ENCODE measurements around the gene EZH1.

EZH1 gene

DNA sequence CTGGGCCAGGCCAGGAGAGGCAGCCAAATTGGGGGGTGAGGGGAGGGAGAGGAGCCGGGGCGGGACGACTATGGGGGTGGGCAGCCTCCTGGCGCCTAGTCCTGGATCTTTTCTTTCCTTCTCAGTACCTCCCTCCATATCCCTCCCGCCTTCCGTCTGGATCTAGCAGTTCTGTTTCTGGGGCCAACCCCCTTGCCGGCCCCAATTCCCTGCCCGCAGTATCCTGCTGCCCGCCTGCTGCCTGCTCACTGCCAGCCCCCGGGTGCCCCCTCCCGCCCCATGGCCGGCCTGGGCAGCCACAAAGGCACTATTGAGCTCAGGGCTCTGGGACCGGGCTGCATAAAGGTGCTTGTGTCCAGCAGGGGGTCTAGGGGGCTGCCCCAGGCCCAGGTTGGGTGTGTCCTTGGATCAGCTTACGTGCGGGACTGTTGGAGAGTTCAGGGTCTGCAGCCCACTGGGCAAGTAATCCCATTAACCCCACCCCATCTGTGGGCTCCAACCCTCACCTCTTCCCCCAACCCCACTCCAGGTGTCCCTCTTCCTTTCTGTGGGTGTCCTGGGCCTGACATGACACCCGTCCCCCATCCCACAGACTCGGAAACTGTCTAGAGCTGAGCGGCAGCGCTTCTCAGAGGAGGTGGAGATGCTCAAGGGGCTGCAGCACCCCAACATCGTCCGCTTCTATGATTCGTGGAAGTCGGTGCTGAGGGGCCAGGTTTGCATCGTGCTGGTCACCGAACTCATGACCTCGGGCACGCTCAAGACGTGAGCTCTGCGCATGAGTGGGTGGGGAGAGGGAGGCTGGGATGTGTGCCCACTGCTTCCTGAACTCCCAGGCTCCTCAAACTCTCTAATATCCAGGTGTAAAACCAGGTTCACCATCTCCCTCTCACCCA, 37.6 kb upstream of the EZH1 start:
- Histone ChIP-seq H2BK12ac (ENCODE audit: low read length in 2 of 2) (peak overlapping the region in 1 of 2 experiments; percentile 35), H4K91ac (ENCODE audit: low read length) (peak overlapping the region; percentile 7), H2AK5ac (ENCODE audit: low read length, severe bottlenecking) (peak overlapping the region; percentile 44), H3K9me3 (ENCODE audit: control insufficient read depth, low read length) (no peaks in the 10 kb centered on the region), H2BK15ac (ENCODE audit: low read depth, poor library complexity, severe bottlenecking) (no peak overlapping the region), H3K27ac (ENCODE audit: low read length, poor library complexity, severe bottlenecking) (no peak overlapping the region), H4K8ac (ENCODE audit: low read length) (no peak overlapping the region), H3K9ac (ENCODE audit: low read length) (no peak overlapping the region), H3K79me1 (replicated peaks; ENCODE audit: low read length, poor library complexity, severe bottlenecking) (peaks cover 30% of the 10 kb centered on the region), H3K18ac (ENCODE audit: low read depth in 1 of 2, low read length in 2 of 2) (no peak overlapping the region), H3K4ac (ENCODE audit: low read depth in 1 of 2, low read length in 2 of 2) (no peak overlapping the region), H3K27me3 (ENCODE audit: control insufficient read depth in 1 of 2, insufficient read depth in 1 of 2, low read length in 2 of 2) (peaks cover 0 to 67% of the 10 kb centered on the region in 2 experiments), H2BK5ac (ENCODE audit: low read depth, low read length, poor library complexity, severe bottlenecking) (no peak overlapping the region), H3K23ac (ENCODE audit: low read length in 2 of 2) (no peak overlapping the region), H2BK120ac (ENCODE audit: low read depth, low read length) (no peak overlapping the region), H3K4me2 (ENCODE audit: low read length, poor library complexity, severe bottlenecking) (no peak overlapping the region), H3K36me3 (ENCODE audit: control insufficient read depth in 1 of 2, insufficient read depth in 2 of 2, low read depth in 1 of 2, low read length in 2 of 2) (peaks cover 23 to 42% of the 10 kb centered on the region in 2 experiments), H3K4me1 (ENCODE audit: control insufficient read depth, insufficient read depth, low read depth, low read length) (peaks cover 38% of the 10 kb centered on the region), H2AFZ (ENCODE audit: low read depth, low read length) (no peak overlapping the region), H3K14ac (ENCODE audit: low read length in 2 of 2) (no peak overlapping the region), H3K4me3 (ENCODE audit: insufficient read depth in 1 of 2, low read depth in 1 of 2, low read length in 2 of 2) (peak overlapping the region in 1 of 2 experiments; percentile 75)
- 94% methylated on average over 26 of the region's 29 CpGs for WGBS
- no peak for DNase-seq

DNA sequence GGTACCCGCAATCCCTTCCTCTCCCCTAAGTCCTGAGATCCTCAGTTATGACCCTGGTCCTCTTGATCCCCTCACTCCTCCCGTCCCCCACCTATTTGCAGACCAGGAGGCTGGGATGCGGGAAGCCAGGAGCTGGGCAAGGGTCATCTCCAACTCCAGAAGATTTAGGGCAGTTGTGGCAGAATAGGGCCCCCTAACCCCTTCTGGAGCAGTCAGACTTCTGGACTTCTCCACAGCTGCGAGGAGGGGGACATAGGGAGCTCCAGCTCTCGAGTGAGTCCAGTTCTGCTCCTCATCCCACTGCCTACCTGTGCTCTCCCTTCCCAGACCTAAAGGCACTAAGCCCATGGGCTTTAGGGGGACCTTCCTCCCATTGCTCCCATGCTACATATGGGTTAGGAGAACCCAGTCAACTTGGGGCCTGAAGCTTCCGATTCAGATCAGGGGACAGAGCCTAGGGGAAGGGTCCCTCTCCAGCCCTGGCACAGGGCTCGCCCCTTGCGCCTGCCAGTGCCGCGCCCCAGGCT, 36.9 kb upstream of the EZH1 start:
- Histone ChIP-seq H2BK120ac (ENCODE audit: low read depth, low read length) (no peak overlapping the region), H3K9ac (ENCODE audit: low read length) (no peak overlapping the region), H3K27me3 (ENCODE audit: control insufficient read depth in 1 of 2, insufficient read depth in 1 of 2, low read length in 2 of 2) (peaks cover 0 to 59% of the 10 kb centered on the region in 2 experiments), H3K79me1 (replicated peaks; ENCODE audit: low read length, poor library complexity, severe bottlenecking) (peaks cover 30% of the 10 kb centered on the region), H3K4me3 (ENCODE audit: insufficient read depth in 1 of 2, low read depth in 1 of 2, low read length in 2 of 2) (peak overlapping the region in 1 of 2 experiments; percentile 75), H2BK5ac (ENCODE audit: low read depth, low read length, poor library complexity, severe bottlenecking) (no peak overlapping the region), H3K18ac (ENCODE audit: low read depth in 1 of 2, low read length in 2 of 2) (no peak overlapping the region), H3K23ac (ENCODE audit: low read length in 2 of 2) (no peak overlapping the region), H3K27ac (ENCODE audit: low read length, poor library complexity, severe bottlenecking) (no peak overlapping the region), H4K91ac (ENCODE audit: low read length) (no peak overlapping the region), H2BK15ac (ENCODE audit: low read depth, poor library complexity, severe bottlenecking) (no peak overlapping the region), H2AK5ac (ENCODE audit: low read length, severe bottlenecking) (no peak overlapping the region), H2BK12ac (ENCODE audit: low read length in 2 of 2) (no peak overlapping the region), H3K9me3 (ENCODE audit: control insufficient read depth, low read length) (no peaks in the 10 kb centered on the region), H3K4me2 (ENCODE audit: low read length, poor library complexity, severe bottlenecking) (no peak overlapping the region), H3K36me3 (ENCODE audit: control insufficient read depth in 1 of 2, insufficient read depth in 2 of 2, low read depth in 1 of 2, low read length in 2 of 2) (peaks cover 29 to 38% of the 10 kb centered on the region in 2 experiments), H3K4ac (ENCODE audit: low read depth in 1 of 2, low read length in 2 of 2) (no peak overlapping the region), H2AFZ (ENCODE audit: low read depth, low read length) (no peak overlapping the region), H4K8ac (ENCODE audit: low read length) (no peak overlapping the region), H3K14ac (ENCODE audit: low read length in 2 of 2) (no peak overlapping the region), H3K4me1 (ENCODE audit: control insufficient read depth, insufficient read depth, low read depth, low read length) (peaks cover 38% of the 10 kb centered on the region)
- no peak for DNase-seq
- WGBS: 94% methylated on average over 5 of the region's 10 CpGs

DNA sequence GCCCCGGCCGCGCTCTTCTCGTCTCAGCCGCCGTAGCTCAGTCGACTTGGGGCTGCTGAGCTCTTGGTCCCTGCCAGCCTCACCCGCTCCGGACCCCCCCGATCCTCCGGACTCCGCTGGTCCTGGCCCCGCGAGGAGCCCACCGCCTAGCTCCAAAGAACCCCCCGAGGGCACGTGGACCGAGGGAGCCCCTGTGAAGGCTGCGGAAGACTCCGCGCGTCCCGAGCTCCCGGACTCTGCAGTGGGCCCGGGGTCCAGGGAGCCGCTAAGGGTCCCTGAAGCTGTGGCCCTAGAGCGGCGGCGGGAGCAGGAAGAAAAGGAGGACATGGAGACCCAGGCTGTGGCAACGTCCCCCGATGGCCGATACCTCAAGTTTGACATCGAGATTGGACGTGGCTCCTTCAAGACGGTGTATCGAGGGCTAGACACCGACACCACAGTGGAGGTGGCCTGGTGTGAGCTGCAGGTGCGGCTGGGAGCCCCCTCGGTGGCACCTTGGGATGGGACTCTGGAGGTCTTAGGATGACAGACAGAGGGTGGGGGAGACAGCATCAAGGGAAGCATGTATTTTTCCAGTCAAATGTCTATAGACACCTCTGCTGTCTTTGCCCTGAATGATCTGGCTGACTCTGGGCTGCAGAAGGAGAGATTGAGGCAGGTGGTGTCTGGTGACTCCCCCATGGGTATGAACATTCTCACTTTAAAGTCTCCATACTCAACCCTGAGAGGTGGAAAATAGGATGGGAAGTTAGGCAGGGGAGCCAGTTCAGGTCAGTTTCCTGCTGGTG, 36.2 kb upstream of the EZH1 start:
- H2BK15ac ChIP-seq (ENCODE audit: low read depth, poor library complexity, severe bottlenecking): peak overlapping the region; percentile 19
- no peak overlapping the region for H3K27ac ChIP-seq (ENCODE audit: low read length, poor library complexity, severe bottlenecking)
- H3K18ac ChIP-seq (ENCODE audit: low read depth in 1 of 2, low read length in 2 of 2): no peak overlapping the region
- no peak overlapping the region for H2BK12ac ChIP-seq (ENCODE audit: low read length in 2 of 2)
- H3K4me3 ChIP-seq (ENCODE audit: insufficient read depth in 1 of 2, low read depth in 1 of 2, low read length in 2 of 2): peak overlapping the region; percentile 61 to 75
- peak overlapping the region in 1 of 2 experiments; percentile 9 for H3K14ac ChIP-seq (ENCODE audit: low read length in 2 of 2)
- H2AFZ ChIP-seq (ENCODE audit: low read depth, low read length): no peak overlapping the region
- no peak overlapping the region for H2BK5ac ChIP-seq (ENCODE audit: low read depth, low read length, poor library complexity, severe bottlenecking)
- no peaks in the 10 kb centered on the region for H3K9me3 ChIP-seq (ENCODE audit: control insufficient read depth, low read length)
- no peak overlapping the region for H4K8ac ChIP-seq (ENCODE audit: low read length)
- H3K36me3 ChIP-seq (ENCODE audit: control insufficient read depth in 1 of 2, insufficient read depth in 2 of 2, low read depth in 1 of 2, low read length in 2 of 2): peaks cover 35 to 38% of the 10 kb centered on the region in 2 experiments
- peaks cover 30% of the 10 kb centered on the region for H3K79me1 ChIP-seq (replicated peaks; ENCODE audit: low read length, poor library complexity, severe bottlenecking)
- H2AK5ac ChIP-seq (ENCODE audit: low read length, severe bottlenecking): no peak overlapping the region
- no peak overlapping the region for H4K91ac ChIP-seq (ENCODE audit: low read length)
- H3K4ac ChIP-seq (ENCODE audit: low read depth in 1 of 2, low read length in 2 of 2): peak overlapping the region in 1 of 2 experiments; percentile 20
- peak overlapping the region; percentile 59 for H3K9ac ChIP-seq (ENCODE audit: low read length)
- H3K4me1 ChIP-seq (ENCODE audit: control insufficient read depth, insufficient read depth, low read depth, low read length): peaks cover 38% of the 10 kb centered on the region
- peak; percentile 30 for DNase-seq
- H3K23ac ChIP-seq (ENCODE audit: low read length in 2 of 2): no peak overlapping the region
- 13% methylated on average over 39 of the region's 39 CpGs for WGBS
- H3K27me3 ChIP-seq (ENCODE audit: control insufficient read depth in 1 of 2, insufficient read depth in 1 of 2, low read length in 2 of 2): peaks cover 0 to 53% of the 10 kb centered on the region in 2 experiments
- H2BK120ac ChIP-seq (ENCODE audit: low read depth, low read length): peak overlapping the region; percentile 50
- peak overlapping the region; percentile 85 for H3K4me2 ChIP-seq (ENCODE audit: low read length, poor library complexity, severe bottlenecking)

All from mesenchymal stem cell (in vitro differentiated cells and primary cell).